Activated CD8-positive, alpha-beta T cell treated with anti-CD3 and anti-CD28 coated beads, Interleukin-2, amount 10 ng/mL, durations not matched to agents 7 days and 5 days (primary cell): ENCODE measurements around the gene EYA3. TPM values are rescaled to one million over a fixed set of nuclear protein-coding genes. Genes with fewer than 3 reads are reported as not detected.

Source experiments
- ATAC-seq: fragments of 150-1000 bp; cut with Tn5 transposase; one replicate; pipeline ENCODE4 v1.10.0; 2021; ENCODE audit warnings: moderate library complexity
- CTCF ChIA-PET: fragments of 350-600 bp; sonication (Branson Sonifier 250); formaldehyde crosslinking; loops from one replicate; lab custom pipeline; 2021; ENCODE audit warnings: antibody characterized with exemption; lab: Charles Lee
- POLR2A ChIA-PET: fragments of 350-600 bp; sonication (Branson Sonifier 250); formaldehyde crosslinking; loops from one replicate; lab custom pipeline; 2021; ENCODE audit warnings: antibody characterized with exemption; lab: Charles Lee
- DNase-seq: peaks from one replicate; pipeline ENCODE4 v3.0.0-alpha.2; 2020
- H3K27ac Mint-ChIP-seq: one replicate; pipeline ENCODE4 v1.8.0; 2021; ENCODE audit warnings: mild to moderate bottlenecking, mixed read lengths
- H3K27me3 Mint-ChIP-seq: one replicate; pipeline ENCODE4 v1.8.0; 2021; ENCODE audit warnings: low read depth, mixed read lengths
- H3K36me3 Mint-ChIP-seq: one replicate; pipeline ENCODE4 v1.8.0; 2021; ENCODE audit warnings: low read depth, mixed read lengths
- H3K4me1 Mint-ChIP-seq: one replicate; pipeline ENCODE4 v1.8.0; 2021; ENCODE audit warnings: low read depth, mixed read lengths
- H3K4me3 Mint-ChIP-seq: one replicate; pipeline ENCODE4 v1.8.0; 2021; ENCODE audit warnings: mild to moderate bottlenecking, mixed read lengths
- H3K9me3 Mint-ChIP-seq: one replicate; pipeline ENCODE4 v1.8.0; 2022; ENCODE audit warnings: mixed read lengths; ENCODE audit not compliant: insufficient read depth
- total RNA-seq, 2 experiments: library from RNA; stranded (reverse); gene quantifications; one replicate each; pipeline ENCODE4 v1.2.3, GENCODE V29; 2021

EYA3 gene
- total RNA-seq, 2 experiments from 2014 or later = 33.5 to 34.5 TPM

DNA sequence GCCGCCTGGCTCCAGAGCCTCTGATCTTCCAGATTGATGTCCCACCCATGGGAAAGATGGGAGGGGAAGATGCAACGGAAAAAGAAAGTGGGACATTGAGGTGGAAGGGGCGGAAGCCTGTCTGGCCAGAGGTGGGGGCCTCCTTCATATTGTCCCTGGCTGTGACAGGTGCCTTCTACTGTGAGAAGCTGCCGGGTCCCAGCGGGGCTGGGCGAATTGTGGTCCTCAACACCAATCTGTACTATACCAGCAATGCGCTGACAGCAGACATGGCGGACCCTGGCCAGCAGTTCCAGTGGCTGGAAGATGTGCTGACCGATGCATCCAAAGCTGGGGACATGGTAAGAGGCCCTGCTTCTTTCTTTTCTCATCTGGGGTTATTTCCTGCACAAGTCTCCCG, 134.2 kb downstream of the EYA3 start:
- ChIA-PET CTCF (interaction anchor here (1.4 kb wide), 1 partner anchor 14 kb away, joined by 7 read pairs; no protein-coding TSS in a partner anchor), POLR2A (no interaction called here)
- ATAC-seq (no peak), DNase-seq (no peak)
- Mint-ChIP-seq H3K36me3 (no peaks in the 10 kb centered on the region), H3K4me1 (peaks cover 5% of the 10 kb centered on the region), H3K27me3 (peaks cover 9% of the 10 kb centered on the region), H3K27ac (no peak overlapping the region), H3K9me3 (no peaks in the 10 kb centered on the region), H3K4me3 (no peak overlapping the region)

DNA sequence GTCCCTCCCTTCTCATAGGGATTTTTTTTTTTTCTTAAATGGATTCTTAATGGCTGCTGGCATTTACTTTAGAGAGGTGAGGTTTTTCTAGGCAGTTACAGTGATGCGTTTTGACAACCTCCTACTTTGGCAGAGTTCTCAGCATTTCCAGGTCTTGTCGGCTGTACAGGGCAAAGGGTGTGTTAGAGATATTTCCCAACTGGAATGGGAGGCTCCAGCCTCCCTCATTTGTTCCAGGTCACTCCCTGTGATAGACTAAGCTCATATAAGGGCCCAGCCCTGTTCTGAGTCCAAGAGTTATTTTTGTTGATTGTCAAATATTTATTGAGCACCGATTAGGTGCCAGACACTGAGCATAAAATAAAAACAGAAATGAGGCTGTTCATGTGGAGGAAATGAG, 136.3 kb downstream of the EYA3 start:
- Mint-ChIP-seq H3K27ac (no peak overlapping the region), H3K27me3 (peaks cover 9% of the 10 kb centered on the region), H3K36me3 (no peaks in the 10 kb centered on the region), H3K4me1 (no peaks in the 10 kb centered on the region), H3K4me3 (no peak overlapping the region), H3K9me3 (no peaks in the 10 kb centered on the region)
- ChIA-PET CTCF (interaction anchor here (1.3 to 3.4 kb wide), 2 partner anchors 8 to 11 kb away, joined by 4 to 11 read pairs; partner anchors contain the start of gene XKR8), POLR2A (no interaction called here)
- ATAC-seq = no peak
- DNase-seq = no peak

- no peaks in the 10 kb centered on the region for H3K9me3 Mint-ChIP-seq
- no peak overlapping the region for H3K4me3 Mint-ChIP-seq
- no peak overlapping the region for H3K27ac Mint-ChIP-seq
- peaks cover 9% of the 10 kb centered on the region for H3K27me3 Mint-ChIP-seq
- ChIA-PET POLR2A (no interaction called here), CTCF (interaction anchor here (1.1 to 3.4 kb wide), 4 partner anchors 9 to 93 kb away, joined by 3 to 11 read pairs (median 4); partner anchors contain the start of gene XKR8)
- no peak for ATAC-seq
- H3K4me1 Mint-ChIP-seq = peaks cover 2% of the 10 kb centered on the region
- no peak for DNase-seq
- no peaks in the 10 kb centered on the region for H3K36me3 Mint-ChIP-seq
Observed at GRCh38 chr1:27951396-27951795, 137.0 kb downstream of the EYA3 start.

DNA sequence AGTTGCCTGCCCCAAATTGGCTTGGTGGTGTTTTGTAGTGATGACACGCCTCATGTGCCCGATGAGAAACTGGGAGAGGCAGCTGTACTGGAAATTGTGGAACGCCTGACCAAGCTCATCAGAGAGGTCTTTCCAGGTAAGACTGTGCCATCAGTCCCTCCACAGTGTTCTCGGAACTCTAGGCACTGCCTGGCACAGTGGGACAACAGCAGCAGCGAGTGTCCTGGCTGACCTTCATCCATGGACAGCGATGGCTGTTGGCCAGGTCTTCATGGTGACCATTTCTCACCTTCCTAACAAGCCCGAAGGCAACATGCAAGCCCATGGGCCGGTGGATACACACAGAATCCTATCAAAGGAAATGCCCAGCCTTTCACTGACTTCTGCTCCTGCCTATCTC, 139.4 kb downstream of the EYA3 start:
- no peaks in the 10 kb centered on the region for H3K36me3 Mint-ChIP-seq
- peaks cover 4% of the 10 kb centered on the region for H3K4me1 Mint-ChIP-seq
- POLR2A ChIA-PET = no interaction called here

GRCh38 chr1:27945020-27945419, 143.4 kb downstream of the EYA3 start:
- H3K27ac Mint-ChIP-seq = peak overlapping the region; percentile 49
- DNase-seq = no peak
- ChIA-PET POLR2A (interaction anchor here (1.0 kb wide), 1 partner anchor 29 kb away, joined by 3 read pairs; no protein-coding TSS in a partner anchor), CTCF (interaction anchor here (0.8 to 1.1 kb wide), 3 partner anchors 16 to 263 kb away, joined by 3 to 4 read pairs (median 4); no protein-coding TSS in a partner anchor)
- H3K27me3 Mint-ChIP-seq = no peaks in the 10 kb centered on the region
- ATAC-seq = no peak
- peaks cover 25% of the 10 kb centered on the region for H3K4me1 Mint-ChIP-seq
- H3K36me3 Mint-ChIP-seq = no peaks in the 10 kb centered on the region
- H3K4me3 Mint-ChIP-seq = no peak overlapping the region
- no peaks in the 10 kb centered on the region for H3K9me3 Mint-ChIP-seq

More for the DNA sequence above, 139.4 kb downstream of the EYA3 start:
- Mint-ChIP-seq H3K27me3 (peaks cover 2% of the 10 kb centered on the region), H3K4me3 (no peak overlapping the region), H3K27ac (no peak overlapping the region), H3K9me3 (no peaks in the 10 kb centered on the region)
- ATAC-seq (no peak), DNase-seq (no peak)
- CTCF ChIA-PET = no interaction called here

GRCh38 chr1:27941671-27942540, 146.5 kb downstream of the EYA3 start:
- ChIA-PET CTCF (interaction anchor here (0.6 to 2.4 kb wide), 6 partner anchors 16 to 267 kb away, joined by 3 to 10 read pairs (median 4); partner anchors contain the start of gene EYA3), POLR2A (no interaction called here)
- no peaks in the 10 kb centered on the region for H3K9me3 Mint-ChIP-seq
- peaks cover 39% of the 10 kb centered on the region for H3K4me1 Mint-ChIP-seq
- H3K4me3 Mint-ChIP-seq = no peak overlapping the region
- H3K27me3 Mint-ChIP-seq = no peaks in the 10 kb centered on the region
- DNase-seq = no peak
- H3K27ac Mint-ChIP-seq = peak overlapping the region; percentile 7
- ATAC-seq = no peak
- no peaks in the 10 kb centered on the region for H3K36me3 Mint-ChIP-seq

- Mint-ChIP-seq H3K9me3 (no peaks in the 10 kb centered on the region), H3K27me3 (peaks cover under 1% of the 10 kb centered on the region), H3K27ac (peak overlapping the region; percentile 39), H3K4me3 (no peak overlapping the region), H3K4me1 (peaks cover 37% of the 10 kb centered on the region), H3K36me3 (no peaks in the 10 kb centered on the region)
- DNase-seq (no peak), ATAC-seq (no peak)
- POLR2A ChIA-PET = interaction anchor here (0.7 kb wide), 1 partner anchor 19 kb away, joined by 3 read pairs; the partner anchor contains the start of gene XKR8
- CTCF ChIA-PET = interaction anchor here (0.5 to 4.3 kb wide), 31 partner anchors 9 to 564 kb away, joined by 3 to 38 read pairs (median 4); partner anchors contain the start of genes EYA3 and STX12
Observed at GRCh38 chr1:27940870-27941560, 147.4 kb downstream of the EYA3 start.

DNA sequence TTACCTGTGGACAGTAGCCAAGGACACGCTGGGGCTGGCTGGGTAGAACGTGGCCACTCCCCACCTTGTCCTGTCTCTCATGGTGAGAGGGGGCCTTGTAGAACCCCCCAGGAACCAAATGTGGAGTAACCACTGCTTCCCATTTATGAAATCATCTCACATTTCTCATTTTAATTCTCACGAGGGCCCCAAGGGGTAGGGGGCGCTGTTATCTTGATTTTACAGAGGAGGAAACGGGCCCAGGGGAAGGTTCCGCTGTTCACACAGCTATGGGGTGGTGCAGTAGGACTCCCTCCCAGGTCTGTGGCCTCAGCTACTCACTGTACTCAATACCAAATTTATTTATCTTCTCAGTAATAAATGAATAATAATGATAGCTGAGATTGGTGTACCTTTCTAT, 148.1 kb downstream of the EYA3 start:
- POLR2A ChIA-PET = no interaction called here

GRCh38 chr1:27938488-27938887, 149.9 kb downstream of the EYA3 start:
- Mint-ChIP-seq H3K4me3 (no peak overlapping the region), H3K9me3 (no peaks in the 10 kb centered on the region), H3K36me3 (no peaks in the 10 kb centered on the region), H3K27ac (no peak overlapping the region), H3K4me1 (peaks cover 44% of the 10 kb centered on the region), H3K27me3 (peaks cover 13% of the 10 kb centered on the region)
- CTCF ChIA-PET = interaction anchor here (0.9 to 4.3 kb wide), 9 partner anchors 15 to 80 kb away, joined by 3 to 38 read pairs (median 5); partner anchors contain the start of gene XKR8
- ATAC-seq = no peak
- POLR2A ChIA-PET = no interaction called here
- DNase-seq = no peak

More for the DNA sequence above, 148.1 kb downstream of the EYA3 start:
- H3K4me3 Mint-ChIP-seq = no peak overlapping the region
- no peaks in the 10 kb centered on the region for H3K36me3 Mint-ChIP-seq
- CTCF ChIA-PET = interaction anchor here (0.6 to 4.3 kb wide), 29 partner anchors 8 to 229 kb away, joined by 3 to 38 read pairs (median 4); partner anchors contain the start of genes EYA3 and STX12
- peak overlapping the region; percentile 28 for H3K27ac Mint-ChIP-seq
- H3K27me3 Mint-ChIP-seq = peaks cover 8% of the 10 kb centered on the region
- peaks cover 42% of the 10 kb centered on the region for H3K4me1 Mint-ChIP-seq
- no peaks in the 10 kb centered on the region for H3K9me3 Mint-ChIP-seq
- DNase-seq = peak; percentile 83
- peak; percentile 81 for ATAC-seq

DNA sequence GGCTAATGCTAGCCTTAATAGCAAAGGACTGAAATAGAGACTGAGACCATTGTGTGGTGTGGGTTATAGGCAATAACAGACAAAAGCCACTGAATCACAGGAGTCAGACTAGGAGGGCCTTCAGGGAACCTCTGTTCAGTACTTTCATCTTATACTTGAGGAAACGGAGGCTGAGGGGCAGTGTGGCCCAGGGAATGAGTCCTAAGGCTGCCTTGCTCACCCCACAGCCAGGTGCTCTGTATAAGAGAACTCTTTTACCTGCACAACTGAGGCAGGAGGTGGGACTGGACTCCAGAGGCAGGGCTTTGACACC, 150.9 kb downstream of the EYA3 start:
- ChIA-PET CTCF (interaction anchor here (0.8 to 4.3 kb wide), 5 partner anchors 22 to 80 kb away, joined by 3 to 38 read pairs (median 5); partner anchors contain the start of gene XKR8), POLR2A (no interaction called here)
- ATAC-seq = no peak
- Mint-ChIP-seq H3K27ac (no peak overlapping the region), H3K36me3 (no peaks in the 10 kb centered on the region), H3K4me1 (peaks cover 37% of the 10 kb centered on the region), H3K27me3 (peaks cover 15% of the 10 kb centered on the region), H3K9me3 (no peaks in the 10 kb centered on the region), H3K4me3 (no peak overlapping the region)
- no peak for DNase-seq

DNA sequence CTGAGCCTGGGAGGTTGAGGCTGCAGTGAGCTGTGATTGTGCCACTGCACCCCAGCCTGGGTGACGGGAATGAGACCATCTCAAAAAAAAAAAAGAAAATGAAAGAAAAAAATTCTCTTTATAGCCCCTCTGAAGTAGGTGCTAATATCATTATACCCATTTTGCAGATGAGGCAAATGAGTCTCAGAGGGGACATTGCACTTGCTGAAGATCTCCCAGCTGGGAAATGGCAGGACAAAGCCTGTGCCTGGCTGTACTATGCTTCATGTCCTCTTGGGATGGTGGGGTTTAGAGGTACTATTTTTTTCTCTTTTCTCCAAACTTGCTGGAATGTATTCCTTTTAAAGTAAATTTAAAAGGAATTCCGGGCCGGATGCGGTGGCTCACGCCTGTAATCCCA, 152.0 kb downstream of the EYA3 start:
- peaks cover 15% of the 10 kb centered on the region for H3K27me3 Mint-ChIP-seq
- CTCF ChIA-PET = no interaction called here
- H3K36me3 Mint-ChIP-seq = no peaks in the 10 kb centered on the region
- ATAC-seq = no peak
- H3K4me1 Mint-ChIP-seq = peaks cover 48% of the 10 kb centered on the region
- H3K9me3 Mint-ChIP-seq = no peaks in the 10 kb centered on the region
- no peak for DNase-seq
- H3K4me3 Mint-ChIP-seq = no peak overlapping the region
- H3K27ac Mint-ChIP-seq = no peak overlapping the region
- POLR2A ChIA-PET = no interaction called here
